Measurements from ENCODE around the gene HOXD13. TPM values are rescaled to one million over a fixed set of nuclear protein-coding genes. Genes with fewer than 3 reads are reported as not detected.
A peak's percentile ranks its signal among the peaks of the same experiment; 100 is the strongest.

HOXD13 gene
- total RNA-seq (2014; rRNA removed; shearing (Covaris generic)): 0.47 TPM in 1 of 2 replicates, not detected in the other
- not detected in 2 replicates for polyA plus RNA-seq (2016; fragmentation: Nextera tagmentation; extraction: Ambion mirVana)
- long read RNA-seq: 0 reads

DNA sequence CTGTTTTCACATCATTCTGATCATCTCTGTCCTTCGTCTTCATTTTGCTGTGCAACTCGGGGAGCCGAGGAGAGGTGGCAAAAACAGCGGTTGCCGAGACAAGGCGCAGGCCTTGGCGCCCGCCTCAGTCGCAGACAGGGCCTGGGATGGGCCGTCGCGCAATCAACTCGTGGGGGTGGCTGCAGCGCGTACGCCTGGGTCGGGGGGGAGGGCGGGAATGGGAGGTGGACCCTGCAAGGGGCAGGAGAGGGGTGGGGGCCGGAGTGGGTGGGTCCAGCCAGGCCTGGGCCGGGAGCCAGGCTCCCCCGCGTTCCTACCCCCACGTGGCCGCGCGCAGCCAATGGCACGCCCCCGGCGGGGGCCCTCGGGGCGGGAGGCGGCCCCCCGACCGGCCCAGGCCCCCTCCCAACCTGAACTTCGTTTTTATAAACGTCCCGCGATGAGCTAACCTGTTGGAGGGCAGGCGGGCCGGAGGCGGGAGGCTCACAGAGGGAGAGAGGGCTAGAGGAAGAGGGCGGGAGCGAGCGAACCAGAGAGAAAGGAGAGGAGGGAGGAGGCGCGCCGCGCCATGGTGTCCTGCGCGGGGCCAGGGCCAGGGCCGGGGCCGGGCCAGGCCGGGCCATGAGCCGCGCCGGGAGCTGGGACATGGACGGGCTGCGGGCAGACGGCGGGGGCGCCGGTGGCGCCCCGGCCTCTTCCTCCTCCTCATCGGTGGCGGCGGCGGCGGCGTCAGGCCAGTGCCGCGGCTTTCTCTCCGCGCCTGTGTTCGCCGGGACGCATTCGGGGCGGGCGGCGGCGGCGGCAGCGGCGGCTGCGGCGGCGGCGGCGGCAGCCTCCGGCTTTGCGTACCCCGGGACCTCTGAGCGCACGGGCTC lies at the start of gene HOXD13:
Gene HOXD13, plus strand, starts transcription at position 452 of the 875 bp plus-strand sequence. Its CDS starts 170 bp downstream, at position 622.
- H3K27me3 Mint-ChIP-seq (ENCODE audit: insufficient read depth, low read depth, poor library complexity): peaks cover 95% of the 10 kb centered on the region
- Histone ChIP-seq H3K27ac (ENCODE audit: low read depth) (no peak within 1 kb of the TSS), H3K79me2 (replicated peaks; ENCODE audit: insufficient read depth) (no peaks in the 10 kb centered on the region)

DNA sequence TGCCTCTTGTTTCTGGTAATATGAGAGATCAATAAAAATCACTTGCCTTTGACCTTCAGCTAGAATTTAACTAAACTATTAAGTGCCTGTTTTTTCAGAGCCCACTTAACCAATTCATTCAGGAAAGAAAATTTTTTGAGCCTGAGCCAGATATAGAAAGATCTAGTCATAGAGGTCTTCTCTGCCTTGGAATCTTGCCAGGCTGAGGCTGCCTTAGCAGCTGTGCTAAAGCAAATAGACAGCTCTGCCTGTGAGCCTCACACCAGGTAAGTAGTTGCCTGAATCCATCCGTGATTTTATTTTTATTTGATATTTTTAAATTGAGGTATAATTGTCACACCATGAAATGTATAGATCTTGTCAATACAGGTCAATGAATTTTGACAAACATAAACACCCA lies 36.1 kb upstream of the HOXD13 start:
- Histone ChIP-seq H3K79me2 (replicated peaks; ENCODE audit: insufficient read depth) (no peaks in the 10 kb centered on the region), H3K4me3 (no peak overlapping the region), H3K4me1 (ENCODE audit: insufficient read depth) (no peaks in the 10 kb centered on the region), H3K9me2 (ENCODE audit: insufficient read depth) (no peaks in the 10 kb centered on the region), H3K4me2 (no peak overlapping the region), H3K27me3 (ENCODE audit: insufficient read depth) (peaks cover 18% of the 10 kb centered on the region), H4K20me1 (replicated peaks; ENCODE audit: insufficient read depth) (no peaks in the 10 kb centered on the region), H3F3A (replicated peaks; ENCODE audit: low read depth) (no peaks in the 10 kb centered on the region), H2AFZ (0 out of 2 replicates have a peak overlapping the region, but pooled peaks have one; percentile 59), H3K36me3 (ENCODE audit: insufficient read depth) (no peaks in the 10 kb centered on the region), H3K27ac (ENCODE audit: low read depth) (no peak overlapping the region)
- Mint-ChIP-seq H3K27ac (no peak overlapping the region), H3K27me3 (ENCODE audit: insufficient read depth, low read depth, poor library complexity) (no peaks in the 10 kb centered on the region), H3K36me3 (ENCODE audit: low read depth) (no peaks in the 10 kb centered on the region), H3K4me3 (no peak overlapping the region), H3K4me1 (no peaks in the 10 kb centered on the region), H3K9me3 (no peaks in the 10 kb centered on the region)
- ATAC-seq (no peak), DNase-seq (ENCODE audit: low spot score) (no peak)
- TF ChIP-seq JUNB (IDR thresholded peaks at IDR 0.05; ENCODE audit: unreplicated experiment): no peak
- TF ChIP-seq CTCF (conservative IDR thresholded peaks at IDR 0.05; ENCODE audit: low read depth in 2 of 2): no peak
- no peak for TF ChIP-seq ETS1 (IDR thresholded peaks at IDR 0.05)
- no peak for TF ChIP-seq ZNF331 (CRISPR knock-in tag; IDR thresholded peaks at IDR 0.05; ENCODE audit: low read depth)
- no peak for TF ChIP-seq STAT1 (IDR thresholded peaks at IDR 0.05; ENCODE audit: unreplicated experiment)
- no peak for TF ChIP-seq POLR2AphosphoS5 (IDR thresholded peaks at IDR 0.05; ENCODE audit: low read depth)
- TF ChIP-seq, protein P1, sequence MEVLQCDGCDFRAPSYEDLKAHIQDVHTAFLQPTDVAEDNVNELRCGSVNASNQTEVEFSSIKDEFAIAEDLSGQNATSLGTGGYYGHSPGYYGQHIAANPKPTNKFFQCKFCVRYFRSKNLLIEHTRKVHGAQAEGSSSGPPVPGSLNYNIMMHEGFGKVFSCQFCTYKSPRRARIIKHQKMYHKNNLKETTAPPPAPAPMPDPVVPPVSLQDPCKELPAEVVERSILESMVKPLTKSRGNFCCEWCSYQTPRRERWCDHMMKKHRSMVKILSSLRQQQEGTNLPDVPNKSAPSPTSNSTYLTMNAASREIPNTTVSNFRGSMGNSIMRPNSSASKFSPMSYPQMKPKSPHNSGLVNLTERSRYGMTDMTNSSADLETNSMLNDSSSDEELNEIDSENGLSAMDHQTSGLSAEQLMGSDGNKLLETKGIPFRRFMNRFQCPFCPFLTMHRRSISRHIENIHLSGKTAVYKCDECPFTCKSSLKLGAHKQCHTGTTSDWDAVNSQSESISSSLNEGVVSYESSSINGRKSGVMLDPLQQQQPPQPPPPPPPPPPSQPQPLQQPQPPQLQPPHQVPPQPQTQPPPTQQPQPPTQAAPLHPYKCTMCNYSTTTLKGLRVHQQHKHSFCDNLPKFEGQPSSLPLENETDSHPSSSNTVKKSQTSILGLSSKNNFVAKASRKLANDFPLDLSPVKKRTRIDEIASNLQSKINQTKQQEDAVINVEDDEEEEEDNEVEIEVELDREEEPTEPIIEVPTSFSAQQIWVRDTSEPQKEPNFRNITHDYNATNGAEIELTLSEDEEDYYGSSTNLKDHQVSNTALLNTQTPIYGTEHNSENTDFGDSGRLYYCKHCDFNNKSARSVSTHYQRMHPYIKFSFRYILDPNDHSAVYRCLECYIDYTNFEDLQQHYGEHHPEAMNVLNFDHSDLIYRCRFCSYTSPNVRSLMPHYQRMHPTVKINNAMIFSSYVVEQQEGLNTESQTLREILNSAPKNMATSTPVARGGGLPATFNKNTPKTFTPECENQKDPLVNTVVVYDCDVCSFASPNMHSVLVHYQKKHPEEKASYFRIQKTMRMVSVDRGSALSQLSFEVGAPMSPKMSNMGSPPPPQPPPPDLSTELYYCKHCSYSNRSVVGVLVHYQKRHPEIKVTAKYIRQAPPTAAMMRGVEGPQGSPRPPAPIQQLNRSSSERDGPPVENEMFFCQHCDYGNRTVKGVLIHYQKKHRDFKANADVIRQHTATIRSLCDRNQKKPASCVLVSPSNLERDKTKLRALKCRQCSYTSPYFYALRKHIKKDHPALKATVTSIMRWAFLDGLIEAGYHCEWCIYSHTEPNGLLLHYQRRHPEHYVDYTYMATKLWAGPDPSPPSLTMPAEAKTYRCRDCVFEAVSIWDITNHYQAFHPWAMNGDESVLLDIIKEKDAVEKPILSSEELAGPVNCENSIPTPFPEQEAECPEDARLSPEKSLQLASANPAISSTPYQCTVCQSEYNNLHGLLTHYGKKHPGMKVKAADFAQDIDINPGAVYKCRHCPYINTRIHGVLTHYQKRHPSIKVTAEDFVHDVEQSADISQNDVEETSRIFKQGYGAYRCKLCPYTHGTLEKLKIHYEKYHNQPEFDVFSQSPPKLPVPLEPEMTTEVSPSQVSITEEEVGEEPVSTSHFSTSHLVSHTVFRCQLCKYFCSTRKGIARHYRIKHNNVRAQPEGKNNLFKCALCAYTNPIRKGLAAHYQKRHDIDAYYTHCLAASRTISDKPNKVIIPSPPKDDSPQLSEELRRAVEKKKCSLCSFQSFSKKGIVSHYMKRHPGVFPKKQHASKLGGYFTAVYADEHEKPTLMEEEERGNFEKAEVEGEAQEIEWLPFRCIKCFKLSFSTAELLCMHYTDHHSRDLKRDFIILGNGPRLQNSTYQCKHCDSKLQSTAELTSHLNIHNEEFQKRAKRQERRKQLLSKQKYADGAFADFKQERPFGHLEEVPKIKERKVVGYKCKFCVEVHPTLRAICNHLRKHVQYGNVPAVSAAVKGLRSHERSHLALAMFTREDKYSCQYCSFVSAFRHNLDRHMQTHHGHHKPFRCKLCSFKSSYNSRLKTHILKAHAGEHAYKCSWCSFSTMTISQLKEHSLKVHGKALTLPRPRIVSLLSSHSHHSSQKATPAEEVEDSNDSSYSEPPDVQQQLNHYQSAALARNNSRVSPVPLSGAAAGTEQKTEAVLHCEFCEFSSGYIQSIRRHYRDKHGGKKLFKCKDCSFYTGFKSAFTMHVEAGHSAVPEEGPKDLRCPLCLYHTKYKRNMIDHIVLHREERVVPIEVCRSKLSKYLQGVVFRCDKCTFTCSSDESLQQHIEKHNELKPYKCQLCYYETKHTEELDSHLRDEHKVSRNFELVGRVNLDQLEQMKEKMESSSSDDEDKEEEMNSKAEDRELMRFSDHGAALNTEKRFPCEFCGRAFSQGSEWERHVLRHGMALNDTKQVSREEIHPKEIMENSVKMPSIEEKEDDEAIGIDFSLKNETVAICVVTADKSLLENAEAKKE (CRISPR knock-in tag; IDR thresholded peaks at IDR 0.05): no peak
- no peak for TF ChIP-seq CREB1 (CRISPR knock-in tag; IDR thresholded peaks at IDR 0.05; ENCODE audit: low read depth)
- TF ChIP-seq NANOG (IDR thresholded peaks at IDR 0.05; ENCODE audit: borderline replicate concordance): no peak
- no peak for TF ChIP-seq EZH2phosphoT487 (IDR thresholded peaks at IDR 0.05; ENCODE audit: unreplicated experiment)

More for the DNA sequence above, at the start of gene HOXD13:
- peaks cover 49% of the 10 kb centered on the region for H3K4me1 ChIP-seq (ENCODE audit: insufficient read depth)
- no peaks in the 10 kb centered on the region; the same call in 2 of the 3 replicates for H3K36me3 Mint-ChIP-seq (ENCODE audit: low read depth)
- no peak within 1 kb of the TSS for H3K27ac Mint-ChIP-seq
- H3K9me2 ChIP-seq (ENCODE audit: insufficient read depth): no peaks in the 10 kb centered on the region
- H2AFZ ChIP-seq: peak within 1 kb of the TSS; percentile 38; the same call in 1 of the 2 replicates
- peaks cover 33% of the 10 kb centered on the region for H3K4me1 Mint-ChIP-seq
- H3K4me3 ChIP-seq: peak within 1 kb of the TSS; percentile 47
- peaks cover 4% of the 10 kb centered on the region; the same call in 2 of the 3 replicates for H3K9me3 Mint-ChIP-seq
- peaks cover 48% of the 10 kb centered on the region for H3F3A ChIP-seq (replicated peaks; ENCODE audit: low read depth)
- H4K20me1 ChIP-seq (replicated peaks; ENCODE audit: insufficient read depth): peaks cover 33% of the 10 kb centered on the region
- TF ChIP-seq EZH2 (IDR thresholded peaks at IDR 0.05; ENCODE audit: low read depth, unreplicated experiment): peak; percentile 85
- TF ChIP-seq STAT1 (IDR thresholded peaks at IDR 0.05; ENCODE audit: unreplicated experiment): no peak
- TF ChIP-seq EZH2phosphoT487 (IDR thresholded peaks at IDR 0.05; ENCODE audit: unreplicated experiment): peak; percentile 17
- H3K36me3 ChIP-seq (ENCODE audit: insufficient read depth): no peaks in the 10 kb centered on the region
- peaks cover 94% of the 10 kb centered on the region for H3K27me3 ChIP-seq (ENCODE audit: insufficient read depth)
- DNase-seq (ENCODE audit: low spot score): peak; percentile 88
- H3K4me3 Mint-ChIP-seq: peak within 1 kb of the TSS; percentile 54
- ATAC-seq: peak; percentile 49
- peak within 1 kb of the TSS; percentile 76 for H3K4me2 ChIP-seq
